HepG2 (cell line): ENCODE measurements around the gene SCAPER. TPM values are rescaled to one million over a fixed set of nuclear protein-coding genes. Genes with fewer than 3 reads are reported as not detected.

Source experiments
- CEBPB ChIP-seq: IDR thresholded peaks from 2 replicates; pipeline ENCODE4 v1.6.1; 2011; ENCODE audit warnings: low read depth, low read length, improper control_type of control experiment, borderline replicate concordance
- CENPBD1 ChIP-seq: sonication (generic); formaldehyde crosslinking; IDR thresholded peaks from 2 replicates; pipeline ENCODE4 v1.8.0; 2022; ENCODE audit warnings: missing genetic modification reagents, low read depth, mild to moderate bottlenecking, borderline replicate concordance
- GLI4 ChIP-seq: sonication (generic); formaldehyde crosslinking; IDR thresholded peaks from 2 replicates; pipeline ENCODE4 v1.5.1; 2020; ENCODE audit warnings: missing genetic modification reagents, mild to moderate bottlenecking, moderate library complexity, borderline replicate concordance
- REL ChIP-seq: sonication (generic); formaldehyde crosslinking; conservative IDR thresholded peaks from 2 replicates; pipeline ENCODE4 v1.8.0; 2022; ENCODE audit warnings: mild to moderate bottlenecking, missing genetic modification reagents, moderate library complexity
- RFX5 ChIP-seq: IDR thresholded peaks from 2 replicates; pipeline ENCODE4 v1.6.1; 2011; ENCODE audit warnings: low read depth, low read length, improper control_type of control experiment
- TIGD3 ChIP-seq: sonication (generic); formaldehyde crosslinking; IDR thresholded peaks from 2 replicates; pipeline ENCODE4 v1.5.1; 2020; ENCODE audit warnings: mild to moderate bottlenecking, missing genetic modification reagents, borderline replicate concordance
- ZNF30 ChIP-seq: sonication (generic); formaldehyde crosslinking; IDR thresholded peaks from 2 replicates; pipeline ENCODE4 v1.5.0; 2020; ENCODE audit warnings: mild to moderate bottlenecking, missing genetic modification reagents
- ZNF569 ChIP-seq: sonication (generic); formaldehyde crosslinking; IDR thresholded peaks from 2 replicates; pipeline ENCODE4 v1.5.0; 2020; ENCODE audit warnings: mild to moderate bottlenecking, missing genetic modification reagents, moderate library complexity, borderline replicate concordance
- ZNF639 ChIP-seq: conservative IDR thresholded peaks from 2 replicates; pipeline ENCODE4 v1.6.1; 2018; ENCODE audit warnings: missing genetic modification reagents
- ZNF766 ChIP-seq: sonication (generic); formaldehyde crosslinking; IDR thresholded peaks from 2 replicates; pipeline ENCODE4 v1.5.0; 2020; ENCODE audit warnings: missing genetic modification reagents, borderline replicate concordance
- ZSCAN22 ChIP-seq: sonication (generic); formaldehyde crosslinking; IDR thresholded peaks from 2 replicates; pipeline ENCODE4 v1.4.0; 2020; ENCODE audit warnings: mild to moderate bottlenecking, missing genetic modification reagents
- ZSCAN9 ChIP-seq: IDR thresholded peaks from 2 replicates; pipeline ENCODE4 v1.6.1; 2016; ENCODE audit warnings: borderline replicate concordance
- polyA plus RNA-seq, 8 experiments: library from polyadenylated mRNA; depleted of rRNA in 3 of 8; stranded (reverse) in 7 of 8; unstranded in 1 of 8; fragments of >200 nt; fragmentation: Illumina TruSeq in 4 of 8; extraction: Trizol in 4 of 8; gene quantifications; 2 replicates each; pipeline versions ENCODE4 v1.2.1 to v1.2.3, GENCODE V29; 2011 to 2016; ENCODE audit warnings: low read depth in 4 of 8, missing spikeins in 1 of 8, mixed read lengths in 1 of 8; ENCODE audit not compliant: insufficient read depth in 1 of 8
- total RNA-seq, 5 experiments: library from RNA; depleted of rRNA; stranded (reverse); fragments of >200 nt; fragmentation: Illumina TruSeq; extraction: Trizol; gene quantifications; 2 replicates each; pipeline ENCODE4 v1.2.3, GENCODE V29; 2016; ENCODE audit warnings: low read depth in 1 of 5
- TF ChIP-seq, protein P1 (sequence below): sonication (generic); formaldehyde crosslinking; IDR thresholded peaks from 2 replicates; pipeline ENCODE4 v1.4.0; 2020; ENCODE audit warnings: missing genetic modification reagents, mild to moderate bottlenecking, borderline replicate concordance
- TF ChIP-seq, protein P2 (sequence below): sonication (generic); formaldehyde crosslinking; IDR thresholded peaks from 2 replicates; pipeline ENCODE4 v1.8.0; 2022; ENCODE audit warnings: missing genetic modification reagents, mild to moderate bottlenecking, borderline replicate concordance
- TF ChIP-seq, protein P3 (sequence below): sonication (generic); formaldehyde crosslinking; IDR thresholded peaks from 2 replicates; pipeline ENCODE4 v1.4.0; 2020; ENCODE audit warnings: mild to moderate bottlenecking, missing genetic modification reagents, borderline replicate concordance

Gene SCAPER
- total and polyA plus RNA-seq, 2 of the 13 experiments (the other 11 are each of a cell fraction or from before 2014, with no cell fraction given) = 4.3 to 10.5 TPM

DNA sequence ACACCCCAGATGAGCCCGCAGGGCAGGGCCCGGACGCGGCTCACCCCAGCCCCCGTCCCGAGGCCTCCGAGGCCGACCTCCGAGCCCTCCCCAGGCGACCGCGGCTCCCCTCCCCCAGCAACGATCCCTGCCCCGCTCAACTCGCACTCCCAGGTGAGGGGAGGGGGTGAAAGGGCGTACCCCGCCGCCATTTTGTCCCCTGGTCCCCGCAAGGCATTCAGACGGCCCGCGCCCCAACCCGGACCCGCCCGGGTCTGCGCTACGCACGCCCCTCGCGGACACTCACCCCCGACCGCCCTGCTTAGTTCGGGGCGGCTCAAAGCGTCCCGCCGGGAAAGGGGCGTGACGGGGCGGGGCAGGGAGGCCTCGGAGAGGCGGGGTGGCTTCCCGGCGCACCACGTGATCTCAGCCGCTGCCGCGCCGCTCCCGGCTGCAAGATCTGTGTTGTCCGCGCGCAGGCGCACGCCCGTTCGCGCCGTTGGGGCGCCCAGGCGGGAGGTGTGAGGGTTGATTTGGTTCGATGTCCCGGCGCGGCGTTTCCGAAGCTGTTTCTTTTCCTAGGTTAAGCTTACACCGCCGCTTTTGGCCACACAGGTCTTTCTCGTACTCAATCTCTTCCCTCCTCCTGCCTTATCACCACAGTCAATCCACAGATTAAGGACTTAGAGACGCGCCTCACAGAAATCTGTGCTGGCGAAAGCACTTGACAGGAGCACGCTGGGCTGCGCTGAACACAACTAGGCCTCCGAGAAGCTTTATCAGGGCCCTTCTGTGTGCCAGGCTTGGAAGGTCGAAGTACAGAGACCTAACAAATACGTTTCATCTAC is at the start of gene SCAPER (continued):
- TF ChIP-seq, protein P1, sequence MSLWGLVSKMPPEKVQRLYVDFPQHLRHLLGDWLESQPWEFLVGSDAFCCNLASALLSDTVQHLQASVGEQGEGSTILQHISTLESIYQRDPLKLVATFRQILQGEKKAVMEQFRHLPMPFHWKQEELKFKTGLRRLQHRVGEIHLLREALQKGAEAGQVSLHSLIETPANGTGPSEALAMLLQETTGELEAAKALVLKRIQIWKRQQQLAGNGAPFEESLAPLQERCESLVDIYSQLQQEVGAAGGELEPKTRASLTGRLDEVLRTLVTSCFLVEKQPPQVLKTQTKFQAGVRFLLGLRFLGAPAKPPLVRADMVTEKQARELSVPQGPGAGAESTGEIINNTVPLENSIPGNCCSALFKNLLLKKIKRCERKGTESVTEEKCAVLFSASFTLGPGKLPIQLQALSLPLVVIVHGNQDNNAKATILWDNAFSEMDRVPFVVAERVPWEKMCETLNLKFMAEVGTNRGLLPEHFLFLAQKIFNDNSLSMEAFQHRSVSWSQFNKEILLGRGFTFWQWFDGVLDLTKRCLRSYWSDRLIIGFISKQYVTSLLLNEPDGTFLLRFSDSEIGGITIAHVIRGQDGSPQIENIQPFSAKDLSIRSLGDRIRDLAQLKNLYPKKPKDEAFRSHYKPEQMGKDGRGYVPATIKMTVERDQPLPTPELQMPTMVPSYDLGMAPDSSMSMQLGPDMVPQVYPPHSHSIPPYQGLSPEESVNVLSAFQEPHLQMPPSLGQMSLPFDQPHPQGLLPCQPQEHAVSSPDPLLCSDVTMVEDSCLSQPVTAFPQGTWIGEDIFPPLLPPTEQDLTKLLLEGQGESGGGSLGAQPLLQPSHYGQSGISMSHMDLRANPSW (CRISPR knock-in tag) = no peak; the same call in 1 of the 2 replicates
- TF ChIP-seq ZNF639 (CRISPR knock-in tag) = no peak; the same call in none of the 2 replicates
- peak; percentile 89 for TF ChIP-seq ZSCAN9 (CRISPR knock-in tag)
- TF ChIP-seq ZNF30 (CRISPR knock-in tag) = no peak
- no peak for TF ChIP-seq RFX5
- TF ChIP-seq, protein P2, sequence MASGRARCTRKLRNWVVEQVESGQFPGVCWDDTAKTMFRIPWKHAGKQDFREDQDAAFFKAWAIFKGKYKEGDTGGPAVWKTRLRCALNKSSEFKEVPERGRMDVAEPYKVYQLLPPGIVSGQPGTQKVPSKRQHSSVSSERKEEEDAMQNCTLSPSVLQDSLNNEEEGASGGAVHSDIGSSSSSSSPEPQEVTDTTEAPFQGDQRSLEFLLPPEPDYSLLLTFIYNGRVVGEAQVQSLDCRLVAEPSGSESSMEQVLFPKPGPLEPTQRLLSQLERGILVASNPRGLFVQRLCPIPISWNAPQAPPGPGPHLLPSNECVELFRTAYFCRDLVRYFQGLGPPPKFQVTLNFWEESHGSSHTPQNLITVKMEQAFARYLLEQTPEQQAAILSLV = peak; percentile 96
- peak; percentile 73; the same call in 1 of the 2 replicates for TF ChIP-seq CENPBD1 (CRISPR knock-in tag)
- no peak for TF ChIP-seq CEBPB
- TF ChIP-seq ZNF766 (CRISPR knock-in tag) = peak; percentile 97
- peak; percentile 92; the same call in 1 of the 2 replicates for TF ChIP-seq GLI4
- TF ChIP-seq ZNF569 (CRISPR knock-in tag) = peak; percentile 78; the same call in 1 of the 2 replicates
- TF ChIP-seq TIGD3 = 0 out of 2 replicates have a peak, but pooled peaks have one; percentile 48
- peak; percentile 87 for TF ChIP-seq REL (CRISPR knock-in tag)
- TF ChIP-seq, protein P3, sequence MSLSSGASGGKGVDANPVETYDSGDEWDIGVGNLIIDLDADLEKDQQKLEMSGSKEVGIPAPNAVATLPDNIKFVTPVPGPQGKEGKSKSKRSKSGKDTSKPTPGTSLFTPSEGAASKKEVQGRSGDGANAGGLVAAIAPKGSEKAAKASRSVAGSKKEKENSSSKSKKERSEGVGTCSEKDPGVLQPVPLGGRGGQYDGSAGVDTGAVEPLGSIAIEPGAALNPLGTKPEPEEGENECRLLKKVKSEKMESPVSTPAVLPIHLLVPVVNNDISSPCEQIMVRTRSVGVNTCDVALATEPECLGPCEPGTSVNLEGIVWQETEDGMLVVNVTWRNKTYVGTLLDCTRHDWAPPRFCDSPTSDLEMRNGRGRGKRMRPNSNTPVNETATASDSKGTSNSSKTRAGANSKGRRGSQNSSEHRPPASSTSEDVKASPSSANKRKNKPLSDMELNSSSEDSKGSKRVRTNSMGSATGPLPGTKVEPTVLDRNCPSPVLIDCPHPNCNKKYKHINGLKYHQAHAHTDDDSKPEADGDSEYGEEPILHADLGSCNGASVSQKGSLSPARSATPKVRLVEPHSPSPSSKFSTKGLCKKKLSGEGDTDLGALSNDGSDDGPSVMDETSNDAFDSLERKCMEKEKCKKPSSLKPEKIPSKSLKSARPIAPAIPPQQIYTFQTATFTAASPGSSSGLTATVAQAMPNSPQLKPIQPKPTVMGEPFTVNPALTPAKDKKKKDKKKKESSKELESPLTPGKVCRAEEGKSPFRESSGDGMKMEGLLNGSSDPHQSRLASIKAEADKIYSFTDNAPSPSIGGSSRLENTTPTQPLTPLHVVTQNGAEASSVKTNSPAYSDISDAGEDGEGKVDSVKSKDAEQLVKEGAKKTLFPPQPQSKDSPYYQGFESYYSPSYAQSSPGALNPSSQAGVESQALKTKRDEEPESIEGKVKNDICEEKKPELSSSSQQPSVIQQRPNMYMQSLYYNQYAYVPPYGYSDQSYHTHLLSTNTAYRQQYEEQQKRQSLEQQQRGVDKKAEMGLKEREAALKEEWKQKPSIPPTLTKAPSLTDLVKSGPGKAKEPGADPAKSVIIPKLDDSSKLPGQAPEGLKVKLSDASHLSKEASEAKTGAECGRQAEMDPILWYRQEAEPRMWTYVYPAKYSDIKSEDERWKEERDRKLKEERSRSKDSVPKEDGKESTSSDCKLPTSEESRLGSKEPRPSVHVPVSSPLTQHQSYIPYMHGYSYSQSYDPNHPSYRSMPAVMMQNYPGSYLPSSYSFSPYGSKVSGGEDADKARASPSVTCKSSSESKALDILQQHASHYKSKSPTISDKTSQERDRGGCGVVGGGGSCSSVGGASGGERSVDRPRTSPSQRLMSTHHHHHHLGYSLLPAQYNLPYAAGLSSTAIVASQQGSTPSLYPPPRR (CRISPR knock-in tag) = peak; percentile 82
- TF ChIP-seq ZSCAN22 (CRISPR knock-in tag) = peak; percentile 88
